PC-3 (cell line): Measurements from ENCODE around the gene ZHX3. TPM values are rescaled to one million over a fixed set of nuclear protein-coding genes. Genes with fewer than 3 reads are reported as not detected.

Experiments
- ATAC-seq: fragments of 200-7000 bp; cut with Tn5 transposase; 2 replicates; pipeline ENCODE4 v1.9.1; 2020; ENCODE audit warnings: mild to moderate bottlenecking, moderate library complexity
- BruUV-seq: library from RNA; stranded (reverse); fragments of 400-500 nt; replicated peaks from 2 replicates; lab custom pipeline; 2021; lab: Mats Ljungman, UMichigan
- CTCF ChIA-PET: fragments of 300-600 bp; sonication (Branson Sonifier 250); formaldehyde crosslinking; loops from one replicate; lab custom pipeline; 2022; ENCODE audit warnings: antibody characterized with exemption; lab: Charles Lee
- POLR2A ChIA-PET: fragments of 300-600 bp; sonication (Branson Sonifier 250); formaldehyde crosslinking; loops from one replicate; lab custom pipeline; 2022; ENCODE audit warnings: antibody characterized with exemption; ENCODE audit not compliant: unreplicated experiment; lab: Charles Lee
- DNase-seq: peaks from one replicate; pipeline ENCODE4 v3.0.0-alpha.2; 2015
- H2AFZ ChIP-seq: fragments of 300-600 bp; sonication (generic); 2 replicates; pipeline ENCODE4 v1.6.0; 2016; ENCODE audit warnings: antibody characterized with exemption, low read length
- H3F3A ChIP-seq: fragments of 300-600 bp; sonication (generic); one replicate; pipeline ENCODE4 v1.6.0; 2017; ENCODE audit warnings: antibody characterized with exemption, low read length, control low read depth, mild to moderate bottlenecking; ENCODE audit not compliant: unreplicated experiment
- H3K27ac ChIP-seq: fragments of 300-600 bp; sonication (generic); 2 replicates; pipeline ENCODE4 v1.5.1; 2016; ENCODE audit warnings: mild to moderate bottlenecking, low read length
- H3K27me3 ChIP-seq: fragments of 300-600 bp; sonication (generic); 2 replicates; pipeline ENCODE4 v1.6.1; 2016; ENCODE audit warnings: low read length, mixed read lengths
- H3K36me3 ChIP-seq: fragments of 300-600 bp; sonication (generic); 2 replicates; pipeline ENCODE4 v1.6.1; 2016; ENCODE audit warnings: low read depth, mixed run types, low read length, mixed read lengths
- H3K4me1 ChIP-seq: fragments of 300-600 bp; sonication (generic); 2 replicates; pipeline ENCODE4 v1.5.1; 2016; ENCODE audit warnings: low read length; ENCODE audit not compliant: insufficient read depth
- H3K4me2 ChIP-seq: fragments of 300-600 bp; sonication (generic); 2 replicates; pipeline ENCODE4 v1.6.0; 2016; ENCODE audit warnings: low read length
- H3K4me3 ChIP-seq: fragments of 300-600 bp; sonication (generic); 2 replicates; pipeline ENCODE4 v1.5.1; 2016; ENCODE audit warnings: mild to moderate bottlenecking, low read length, mixed read lengths
- H3K79me2 ChIP-seq: fragments of 300-600 bp; sonication (generic); 2 replicates; pipeline ENCODE4 v1.6.1; 2017; ENCODE audit warnings: low read length, mixed read lengths
- H3K9ac ChIP-seq: fragments of 300-600 bp; sonication (generic); 2 replicates; pipeline ENCODE4 v1.6.0; 2016; ENCODE audit warnings: mild to moderate bottlenecking, low read length
- H3K9me2 ChIP-seq: fragments of 300-600 bp; sonication (generic); replicated peaks from 2 replicates; pipeline ENCODE4 v1.6.1; 2016; ENCODE audit warnings: mixed run types, low read length, mixed read lengths
- H3K9me3 ChIP-seq: fragments of 300-600 bp; sonication (generic); 2 replicates; pipeline ENCODE4 v1.6.1; 2016; ENCODE audit warnings: low read length, mixed read lengths
- H4K20me1 ChIP-seq: fragments of 300-600 bp; sonication (generic); 2 replicates; pipeline ENCODE4 v1.6.1; 2016; ENCODE audit warnings: low read length, mixed read lengths
- CTCF ChIP-seq: fragments of 300-600 bp; sonication (generic); conservative IDR thresholded peaks from 2 replicates; pipeline ENCODE4 v1.5.1; 2017; ENCODE audit warnings: antibody characterized with exemption, low read depth, mild to moderate bottlenecking, low read length
- EZH2 ChIP-seq: fragments of 300-600 bp; sonication (generic); IDR thresholded peaks from one replicate; pipeline ENCODE4 v1.6.1; 2017; ENCODE audit warnings: antibody characterized with exemption, mild to moderate bottlenecking, low read length; ENCODE audit not compliant: unreplicated experiment
- EZH2phosphoT487 ChIP-seq: fragments of 300-600 bp; sonication (generic); IDR thresholded peaks from 2 replicates; pipeline ENCODE4 v1.6.1; 2018; ENCODE audit warnings: mild to moderate bottlenecking, antibody characterized with exemption, low read length, borderline replicate concordance
- intact Hi-C: fragments of 100-400 bp; cut with micrococcal nuclease; formaldehyde crosslinking; loops from 2 replicates; pipeline ENCODE4 v1.9.0; 2023
- total RNA-seq: library from RNA; depleted of rRNA; stranded (reverse); fragments of >200 nt; gene quantifications from 2 replicates; pipeline ENCODE4 v1.2.3, GENCODE V29; 2014

ZHX3 gene
- total RNA-seq, 1 experiment from 2014 or later: 14.0 TPM

- POLR2A ChIA-PET: no interaction called here
- no peaks in the 10 kb centered on the region for H4K20me1 ChIP-seq
- no peaks in the 10 kb centered on the region for H3K4me1 ChIP-seq
- H3K4me2 ChIP-seq: no peak overlapping the region
- intact Hi-C loops: no loop called here
- TF ChIP-seq CTCF (no peak), EZH2phosphoT487 (no peak), EZH2 (no peak)
- H3K27ac ChIP-seq: no peak overlapping the region
- no peak overlapping the region for H3K9ac ChIP-seq
- H3K79me2 ChIP-seq: no peaks in the 10 kb centered on the region
- no peaks in the 10 kb centered on the region for H3K9me3 ChIP-seq
- no peaks in the 10 kb centered on the region for H3K9me2 ChIP-seq
- no TSS peak for BruUV-seq
- DNase-seq (no peak), ATAC-seq (no peak; the same call in 1 of the 2 replicates)
- no peak overlapping the region for H3K4me3 ChIP-seq
- peaks cover 8% of the 10 kb centered on the region; the same call in 1 of the 2 replicates for H3K36me3 ChIP-seq
- H3F3A ChIP-seq: no peaks in the 10 kb centered on the region
- peaks cover 22% of the 10 kb centered on the region for H3K27me3 ChIP-seq
- CTCF ChIA-PET: interaction anchor here (1.0 kb wide), 1 partner anchor 21 kb away, joined by 4 read pairs; the partner anchor contains the start of gene LPIN3
- H2AFZ ChIP-seq: no peak overlapping the region
These were observed 43.6 kb upstream of the ZHX3 start for GRCh38 chr20:41360831-41361756.

GRCh38 chr20:41359541-41360011 is 42.0 kb upstream of the ZHX3 start:
- DNase-seq (no peak), ATAC-seq (no peak)
- TSS peak; percentile 14 for BruUV-seq
- Histone ChIP-seq H3K9ac (no peak overlapping the region), H3K9me3 (no peaks in the 10 kb centered on the region), H3K36me3 (peaks cover 8% of the 10 kb centered on the region; the same call in 1 of the 2 replicates), H3K27me3 (0 out of 2 replicates have a peak, but pooled peaks cover 7% of the 10 kb centered on the region), H2AFZ (no peak overlapping the region), H3K9me2 (no peaks in the 10 kb centered on the region), H3K4me1 (no peaks in the 10 kb centered on the region), H4K20me1 (no peaks in the 10 kb centered on the region), H3K4me3 (no peak overlapping the region), H3K27ac (no peak overlapping the region), H3F3A (no peaks in the 10 kb centered on the region), H3K4me2 (no peak overlapping the region), H3K79me2 (no peaks in the 10 kb centered on the region)
- intact Hi-C loops: no loop called here
- TF ChIP-seq CTCF: no peak
- TF ChIP-seq EZH2phosphoT487: no peak
- TF ChIP-seq EZH2: no peak
- ChIA-PET CTCF (no interaction called here), POLR2A (no interaction called here)

DNA sequence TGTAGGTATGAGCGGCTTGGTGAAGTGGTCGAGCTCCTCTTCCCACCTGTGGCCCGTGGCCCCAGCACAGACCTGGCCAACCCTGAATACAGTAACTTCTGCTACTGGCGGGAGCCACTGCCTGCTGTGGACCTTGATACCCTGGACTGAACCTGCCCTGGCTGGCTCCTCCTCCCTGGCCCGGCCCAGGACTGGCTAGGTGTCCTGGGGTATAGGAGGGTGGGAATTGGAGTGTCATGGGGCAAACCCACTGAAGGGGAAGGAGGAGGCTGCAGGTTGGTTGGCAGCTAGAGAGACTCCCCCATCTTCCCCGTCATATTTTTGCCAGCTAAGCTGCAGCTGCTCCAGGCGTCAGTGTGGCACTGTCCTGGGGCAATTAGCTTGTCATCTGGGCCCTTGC is 41.2 kb upstream of the ZHX3 start:
- H3K9me2 ChIP-seq: no peaks in the 10 kb centered on the region
- POLR2A ChIA-PET: no interaction called here
- H3K4me2 ChIP-seq: no peak overlapping the region
- no peak overlapping the region for H2AFZ ChIP-seq
- H3K27me3 ChIP-seq: no peaks in the 10 kb centered on the region
- no peaks in the 10 kb centered on the region for H3K9me3 ChIP-seq
- no peaks in the 10 kb centered on the region for H3K4me1 ChIP-seq
- TF ChIP-seq EZH2 (no peak), CTCF (no peak), EZH2phosphoT487 (no peak)
- H3K4me3 ChIP-seq: no peak overlapping the region
- H3F3A ChIP-seq: no peaks in the 10 kb centered on the region
- CTCF ChIA-PET: no interaction called here
- no peaks in the 10 kb centered on the region for H4K20me1 ChIP-seq
- no TSS peak for BruUV-seq
- H3K27ac ChIP-seq: no peak overlapping the region
- DNase-seq (no peak), ATAC-seq (no peak)
- H3K9ac ChIP-seq: no peak overlapping the region
- no peaks in the 10 kb centered on the region for H3K79me2 ChIP-seq
- intact Hi-C loops: no loop called here
- H3K36me3 ChIP-seq: peaks cover 8% of the 10 kb centered on the region; the same call in 1 of the 2 replicates
